CD4-positive, alpha-beta T cell treated with Interferon gamma for 1 hour (primary cell): Measurements from ENCODE around the gene LGALS4.
"Not testable (repeated sequence)": the region's sequence is repeated elsewhere in the genome, so short reads cannot be mapped to it uniquely, and the experiment has no call there.

Experiments
- DNase-seq: peaks from one replicate; pipeline ENCODE4 v3.0.0-alpha.2; 2020

The LGALS4 gene

DNA sequence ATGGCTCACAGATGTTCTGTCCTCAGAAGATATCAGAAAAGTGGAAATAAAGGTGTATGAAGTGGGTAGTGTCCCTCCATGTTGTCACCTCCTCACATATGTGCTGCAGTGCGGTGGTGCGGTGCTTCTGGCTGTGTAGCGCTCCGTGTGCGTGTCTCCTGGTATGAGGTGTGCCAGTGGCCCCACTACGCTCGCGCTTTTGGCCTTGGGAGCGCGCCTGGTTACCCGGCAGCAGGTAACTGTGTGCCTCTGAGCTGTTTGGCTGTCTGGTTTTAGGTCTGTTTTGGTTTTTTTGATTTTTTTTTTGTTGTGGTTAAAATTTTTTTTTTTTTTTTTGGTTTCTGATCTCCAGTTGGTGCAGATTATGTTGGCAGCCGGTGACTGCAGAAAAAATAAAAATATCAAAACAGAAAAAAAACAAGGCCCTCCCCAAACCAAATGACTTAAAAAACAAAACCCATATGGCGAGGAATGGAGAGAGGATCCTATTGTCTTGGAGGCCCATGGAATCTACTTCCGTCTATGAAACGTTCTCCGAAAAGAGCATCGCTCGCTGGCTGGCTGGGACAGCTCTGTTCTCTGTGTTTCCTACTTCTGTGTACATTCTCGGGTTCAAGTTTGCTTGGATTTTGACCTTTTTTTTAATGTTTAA is 29.2 kb upstream of the LGALS4 start:
- peak; percentile 69 for DNase-seq

DNA sequence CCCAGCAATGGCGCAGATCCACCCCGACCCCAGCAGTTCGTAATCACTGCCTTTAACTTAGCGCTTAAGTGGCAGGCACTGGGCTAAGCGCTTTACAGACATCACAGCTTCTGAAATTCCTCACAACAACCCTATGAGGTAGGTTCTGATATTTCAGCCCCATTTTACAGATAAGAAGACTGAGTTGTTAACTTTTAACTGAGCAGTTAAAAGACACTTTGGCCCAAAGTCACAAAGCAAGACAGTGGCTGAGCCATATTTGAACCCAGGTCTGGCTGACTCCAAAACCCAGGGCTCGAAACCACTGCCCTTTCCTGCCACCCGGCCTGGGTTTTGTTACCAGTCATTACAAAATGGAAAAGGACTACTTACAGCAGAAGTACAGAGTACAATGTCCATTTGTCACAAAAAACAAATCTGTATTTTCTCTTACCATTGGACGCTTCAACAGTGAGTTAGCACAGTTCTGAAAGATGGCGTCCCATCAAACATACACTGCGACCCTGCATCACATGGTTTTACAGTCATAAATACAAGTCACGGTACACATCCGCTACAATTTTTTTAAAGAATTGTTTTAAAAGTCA is 28.5 kb upstream of the LGALS4 start:
- DNase-seq = no peak

DNA sequence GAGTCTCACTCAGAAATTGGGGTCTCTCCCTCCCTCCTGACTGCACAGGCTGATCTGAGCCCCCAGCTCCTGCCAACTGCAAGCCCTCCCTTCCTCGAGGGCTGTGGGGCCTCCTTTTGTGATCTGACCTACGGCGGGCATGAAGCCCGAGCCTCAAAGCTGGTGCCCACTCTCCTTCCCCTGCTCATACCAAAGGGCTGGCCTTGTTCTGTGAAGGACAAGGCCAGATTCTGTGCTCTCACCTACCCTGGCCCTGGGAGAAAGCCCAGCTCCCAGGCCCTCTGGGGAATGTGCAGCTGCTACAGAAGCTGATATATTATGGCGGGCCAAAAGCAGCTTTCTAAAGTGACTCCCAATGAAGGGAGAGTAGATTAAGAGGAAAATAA is 27.8 kb upstream of the LGALS4 start:
- DNase-seq = no peak

DNA sequence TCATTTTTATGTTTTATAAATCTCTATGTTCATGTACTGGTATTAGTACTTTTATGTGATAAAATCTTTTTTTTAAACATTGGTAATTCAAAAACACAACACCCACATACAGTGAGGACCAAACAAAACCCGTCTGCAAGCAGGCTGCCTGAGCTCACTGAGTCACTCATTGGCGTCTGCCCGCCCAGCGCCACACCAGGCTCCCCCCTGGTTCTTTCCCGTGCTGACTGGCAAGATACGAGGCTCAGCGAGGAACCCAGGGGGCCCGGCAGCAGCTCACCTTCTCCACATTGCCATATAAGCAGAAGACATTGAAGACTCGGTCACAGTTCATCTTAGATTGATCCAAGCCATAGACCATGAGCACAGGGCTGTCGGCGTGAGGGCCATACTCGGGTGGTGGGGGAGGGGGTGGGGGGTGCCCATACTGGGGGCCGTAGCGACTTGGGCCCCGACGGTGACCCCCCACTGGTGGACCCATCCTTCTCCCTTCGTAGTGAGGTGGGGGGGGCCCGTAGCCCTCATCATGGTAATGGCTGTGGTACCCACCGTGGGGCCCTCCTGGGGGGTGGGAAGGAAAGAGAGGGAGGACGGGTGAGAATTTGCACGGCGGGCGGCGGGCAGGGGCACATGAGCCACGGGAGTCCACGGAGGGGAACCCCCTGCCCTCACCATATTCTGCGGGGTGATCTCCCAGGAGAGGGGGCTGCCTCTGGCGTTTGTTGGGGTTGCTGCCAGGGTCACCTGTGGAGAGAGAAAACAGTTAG is 27.3 kb upstream of the LGALS4 start:
- no peak for DNase-seq

DNA sequence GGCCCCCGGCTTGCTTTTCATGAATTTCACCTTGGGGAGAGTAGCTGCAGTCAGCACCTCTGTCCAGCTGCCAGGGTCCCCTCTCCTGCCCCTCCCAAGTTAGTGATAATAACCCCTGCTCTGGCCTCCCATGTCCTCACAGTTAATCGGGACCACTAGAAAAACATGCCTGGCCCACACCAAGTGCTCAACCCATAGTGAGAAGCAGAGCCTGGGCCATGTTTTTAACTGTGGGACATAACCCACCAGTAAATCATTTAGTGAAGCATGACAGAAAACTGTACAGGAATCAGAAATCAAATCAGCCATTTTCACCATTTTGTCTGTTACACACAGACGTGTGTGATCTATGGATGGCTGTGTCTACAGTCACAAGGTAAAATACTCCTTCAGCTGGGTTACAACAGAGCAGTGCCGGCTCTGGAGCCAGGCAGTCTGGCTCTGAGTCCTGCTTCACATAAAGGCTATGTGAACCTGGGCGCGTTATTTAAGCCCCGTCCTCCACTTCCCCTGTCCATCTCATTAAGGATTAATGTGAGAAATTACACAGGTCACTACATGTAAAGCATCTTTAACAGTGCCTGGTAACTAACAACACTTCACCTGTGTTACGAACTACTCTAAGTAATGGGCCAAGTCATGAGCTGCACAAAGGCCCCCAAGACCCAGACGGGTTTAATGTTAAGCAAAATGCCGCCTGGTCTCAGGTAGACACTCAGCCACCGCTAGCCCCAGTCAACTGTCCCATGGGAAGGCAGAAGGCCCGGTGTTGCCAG is 26.4 kb upstream of the LGALS4 start:
- DNase-seq = no peak

DNA sequence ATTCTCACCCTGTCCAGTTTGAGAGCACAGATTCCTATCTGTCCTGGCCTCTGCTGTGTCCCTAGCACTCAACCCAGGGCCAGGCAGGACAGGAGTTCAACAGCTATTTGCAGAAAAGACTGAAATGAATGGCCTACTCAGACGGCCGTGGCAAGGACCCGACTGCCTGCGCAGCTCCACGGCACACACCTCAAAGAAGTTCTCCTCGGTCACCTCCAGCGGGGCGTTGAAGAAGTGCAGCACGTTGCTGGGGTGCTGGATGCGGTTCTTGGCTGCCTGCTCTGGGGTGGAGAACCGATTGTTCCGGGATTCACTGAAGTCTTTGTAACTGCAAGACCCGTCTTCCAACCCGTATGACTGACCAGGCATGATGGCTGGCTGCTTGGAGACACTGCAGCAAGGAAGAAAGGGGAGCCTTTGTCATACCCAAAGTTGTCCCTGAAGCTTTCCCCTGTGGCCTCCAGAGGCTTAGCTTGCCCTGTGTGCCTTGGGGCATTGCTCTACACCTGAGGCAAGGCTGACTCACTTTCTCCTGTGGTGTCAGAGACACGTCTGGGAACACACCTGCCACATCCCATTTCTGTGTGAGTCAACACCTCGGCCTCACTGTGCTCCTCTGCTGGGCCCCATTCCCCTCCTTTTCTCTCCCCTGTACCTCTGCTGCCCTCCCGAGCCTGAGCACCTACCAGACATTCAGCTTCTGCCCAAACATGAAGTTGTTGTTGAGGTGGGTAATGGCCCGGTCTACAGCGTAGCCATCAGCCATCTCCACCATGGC is 25.7 kb upstream of the LGALS4 start:
- no peak for DNase-seq

DNA sequence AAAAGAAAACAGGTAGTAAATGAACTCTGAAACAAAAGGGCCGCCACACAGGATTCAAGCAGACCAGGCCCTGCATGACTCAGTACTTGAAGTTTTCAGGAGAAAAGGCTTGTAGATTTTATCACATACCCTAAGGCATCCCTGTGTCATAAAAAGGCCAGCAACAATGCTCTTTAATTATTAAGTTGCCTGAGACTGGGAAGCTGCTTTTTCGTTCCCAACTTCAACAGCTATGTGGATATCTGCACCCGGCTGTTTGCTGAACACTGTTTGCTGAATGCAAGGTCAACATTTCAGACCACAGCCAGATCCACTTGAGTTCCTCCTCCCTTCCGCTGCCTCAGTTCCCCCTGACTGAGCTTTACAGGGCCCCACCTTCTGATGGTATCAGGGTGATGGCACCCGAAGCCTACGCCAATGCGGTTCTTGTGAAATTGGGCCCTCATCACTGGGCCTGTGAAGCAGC is 24.9 kb upstream of the LGALS4 start:
- no peak for DNase-seq

DNA sequence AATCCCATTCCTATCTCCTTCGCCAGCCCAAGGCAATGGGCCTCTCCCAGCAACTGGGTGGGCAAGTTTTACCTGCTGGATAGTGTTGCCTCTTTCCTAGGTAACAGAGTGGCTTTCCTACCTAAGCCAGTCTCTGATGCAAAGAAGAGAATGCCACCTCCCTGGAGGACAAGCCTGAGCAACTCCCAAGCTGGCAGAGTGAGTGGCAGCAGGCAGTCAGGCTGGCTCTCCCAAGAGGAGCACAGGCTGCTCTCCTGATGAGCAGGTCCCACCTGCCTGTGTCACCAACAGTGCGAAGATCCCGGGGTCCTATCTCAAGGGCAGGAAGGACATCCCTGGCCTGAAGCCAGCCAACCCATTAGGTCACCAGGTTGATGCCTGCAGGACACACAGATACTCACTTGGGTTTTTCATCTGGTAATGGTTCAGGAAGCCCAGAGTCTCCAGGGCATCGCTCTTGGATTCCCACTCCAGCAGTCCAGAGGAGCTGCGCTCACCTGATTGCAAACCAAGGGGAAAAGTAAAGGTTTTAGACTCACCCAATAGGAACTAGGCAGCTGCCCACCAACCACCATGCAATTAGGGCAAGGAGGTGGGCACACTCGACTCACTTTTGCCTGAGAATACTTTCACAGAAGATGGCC is 24.4 kb upstream of the LGALS4 start:
- DNase-seq = no peak

DNA sequence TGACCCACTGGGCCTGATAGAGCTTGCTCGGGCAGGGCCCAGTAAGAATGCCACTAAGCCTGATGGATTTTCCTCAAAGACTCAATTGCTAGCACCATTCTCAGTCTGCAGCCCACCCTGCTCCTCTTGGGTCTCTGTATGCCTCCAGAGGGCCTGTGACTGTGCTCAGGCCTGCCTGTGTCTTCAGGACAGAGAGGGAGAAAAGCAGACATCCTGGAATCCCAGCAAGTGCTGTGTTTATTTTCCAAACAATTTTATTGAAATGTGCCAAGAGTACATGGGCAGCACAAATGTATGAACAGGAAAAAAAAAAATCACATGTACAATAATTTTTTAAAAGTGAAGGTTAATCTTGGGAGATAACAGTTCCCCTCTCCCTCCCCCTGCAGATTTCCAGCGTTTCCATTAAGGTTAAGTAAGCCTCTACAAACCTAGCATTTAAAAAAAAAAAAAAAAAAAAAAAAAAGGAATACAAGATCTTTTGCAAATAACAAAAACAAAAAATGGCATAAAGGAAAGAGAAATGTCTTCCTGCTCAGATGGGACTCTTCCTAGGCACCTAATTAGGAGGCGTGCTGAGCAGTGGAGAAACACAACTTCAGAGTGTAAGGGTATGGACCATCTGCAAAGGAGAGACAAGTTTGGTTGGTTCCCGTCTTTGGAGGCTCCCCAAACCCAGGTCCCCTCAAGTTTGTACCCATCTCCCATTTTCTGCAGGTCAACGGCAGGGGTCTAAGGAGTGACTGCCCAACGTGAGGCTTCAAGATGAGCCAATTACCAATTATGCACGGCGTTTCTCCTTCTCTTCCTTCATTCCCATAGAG is 23.6 kb upstream of the LGALS4 start:
- no peak for DNase-seq

DNA sequence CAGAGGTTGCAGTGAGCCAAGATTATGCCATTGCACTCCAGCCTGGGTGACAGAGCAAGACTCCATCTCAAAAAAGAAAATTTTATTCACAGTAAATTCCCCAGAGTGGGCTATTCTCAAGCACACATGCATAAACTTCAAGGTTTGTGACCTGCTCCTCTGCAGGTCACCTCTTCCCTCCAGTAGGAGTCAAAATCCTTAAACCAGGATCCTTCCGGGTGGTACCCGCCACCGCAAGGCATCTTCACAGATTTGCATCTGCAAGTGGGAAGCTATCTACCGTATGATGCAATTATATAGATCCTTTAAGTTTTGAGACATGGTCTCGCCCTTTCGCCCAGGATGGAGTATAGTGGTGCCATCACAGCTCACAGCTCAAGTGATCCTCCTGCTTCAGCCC is 21.8 kb upstream of the LGALS4 start:
- no peak for DNase-seq

DNA sequence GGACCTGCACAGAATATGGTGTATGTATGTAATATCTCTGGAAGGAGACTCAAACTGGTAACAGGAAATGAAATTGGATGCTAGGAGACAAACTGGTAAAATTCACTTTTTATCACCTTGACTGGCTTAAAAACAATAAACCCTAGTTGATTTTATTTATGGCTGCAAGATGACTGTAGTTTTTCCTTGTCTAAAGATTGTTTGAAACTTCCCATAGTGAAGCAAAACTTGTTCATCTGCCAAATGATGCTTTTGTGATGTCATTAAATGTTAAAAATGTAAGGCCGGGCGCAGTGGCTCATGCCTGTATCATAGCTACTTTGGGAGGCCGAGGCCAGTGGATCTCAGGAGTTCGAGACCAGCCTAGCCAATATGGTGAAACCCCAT is 21.4 kb upstream of the LGALS4 start:
- no peak for DNase-seq

DNA sequence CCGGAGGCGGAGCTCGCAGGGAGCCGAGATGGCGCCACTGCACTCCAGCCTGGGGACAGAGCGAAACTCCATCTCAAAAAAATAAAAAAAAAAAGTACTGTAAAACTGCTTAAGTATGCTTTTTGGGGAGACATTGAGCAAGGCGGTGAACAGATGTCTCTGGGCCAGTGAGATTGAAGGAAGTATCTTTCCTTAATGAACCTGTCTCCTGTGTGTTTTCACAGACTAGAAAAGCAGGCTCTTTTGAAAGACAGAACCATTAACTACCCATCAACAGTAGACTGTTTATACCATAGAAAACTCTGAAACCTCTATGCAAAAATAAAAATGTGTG is 20.3 kb upstream of the LGALS4 start:
- no peak for DNase-seq

DNA sequence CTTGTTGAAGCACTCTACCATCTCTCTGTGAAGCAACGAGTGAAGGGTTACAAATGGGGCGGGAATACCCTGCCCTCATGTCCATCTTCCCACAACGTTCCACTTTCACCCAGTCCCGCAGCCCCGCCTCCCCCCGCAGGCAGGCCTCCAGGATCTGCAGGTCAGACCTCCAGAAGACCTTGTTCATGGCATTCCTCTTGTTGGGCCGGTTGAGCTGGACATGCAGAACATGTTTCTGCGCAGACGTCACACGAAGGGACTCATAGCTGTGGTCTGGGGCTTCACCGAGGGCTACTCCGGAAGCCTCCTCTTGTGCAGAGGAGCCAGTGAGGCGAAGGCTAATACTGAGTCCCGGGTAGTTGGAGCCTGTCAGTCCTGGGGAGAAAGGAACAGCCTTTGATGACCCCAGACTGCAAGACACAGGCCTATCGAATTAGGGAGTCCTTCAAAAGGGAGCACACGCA is 18.4 kb upstream of the LGALS4 start:
- peak; percentile 27 for DNase-seq

DNA sequence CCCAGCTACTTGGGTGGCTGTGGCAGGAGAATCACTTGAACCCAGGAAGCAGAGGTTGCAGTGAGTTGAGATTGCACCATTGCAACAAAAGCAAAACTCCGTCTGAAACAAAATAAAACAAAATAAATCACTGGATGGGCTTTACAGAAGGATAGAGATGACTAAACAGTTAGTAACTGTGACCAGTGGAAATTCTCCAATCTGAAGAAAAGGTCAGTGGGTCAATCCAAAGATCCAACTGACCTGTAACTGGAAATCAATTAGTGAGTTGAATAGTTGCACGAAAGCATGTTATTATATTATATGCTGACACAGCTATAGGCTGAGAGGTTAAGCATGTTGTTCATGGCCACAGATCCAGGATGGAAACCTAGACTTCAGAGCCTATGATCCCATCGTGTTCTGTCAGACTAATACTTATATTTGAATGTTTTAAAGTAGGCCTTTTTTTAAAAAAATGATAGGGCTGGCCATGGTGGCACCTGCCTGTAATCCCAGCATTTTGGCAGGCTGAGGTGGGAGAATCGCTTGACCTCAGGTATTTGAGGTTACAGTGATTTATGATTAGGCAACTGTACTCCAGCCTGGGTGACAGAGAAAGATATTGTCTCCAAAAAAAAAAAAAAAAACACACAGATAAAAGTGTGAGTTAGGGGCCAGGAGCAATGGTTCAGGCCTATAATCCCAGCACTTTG is 17.4 kb upstream of the LGALS4 start:
- DNase-seq = no peak

DNA sequence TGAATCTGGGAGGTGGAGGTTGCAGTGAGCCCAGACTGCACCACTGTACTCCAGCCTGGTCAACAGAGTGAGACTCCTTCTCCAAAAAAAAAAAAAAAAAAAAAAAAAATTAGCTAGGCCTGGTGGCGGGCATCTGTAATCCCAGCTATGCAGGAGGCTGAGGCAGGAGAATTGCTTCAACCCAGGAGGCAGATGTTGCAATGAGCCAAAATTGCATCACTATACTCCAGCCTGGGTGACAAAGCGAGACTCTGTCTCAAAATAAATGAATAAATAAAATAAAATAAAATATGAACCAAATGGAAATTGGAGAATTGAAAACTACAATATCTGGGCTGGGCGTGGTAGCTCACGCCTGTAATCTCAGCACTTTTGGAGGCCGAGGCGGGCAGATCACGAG is 16.5 kb upstream of the LGALS4 start:
- DNase-seq = not testable (repeated sequence)

DNA sequence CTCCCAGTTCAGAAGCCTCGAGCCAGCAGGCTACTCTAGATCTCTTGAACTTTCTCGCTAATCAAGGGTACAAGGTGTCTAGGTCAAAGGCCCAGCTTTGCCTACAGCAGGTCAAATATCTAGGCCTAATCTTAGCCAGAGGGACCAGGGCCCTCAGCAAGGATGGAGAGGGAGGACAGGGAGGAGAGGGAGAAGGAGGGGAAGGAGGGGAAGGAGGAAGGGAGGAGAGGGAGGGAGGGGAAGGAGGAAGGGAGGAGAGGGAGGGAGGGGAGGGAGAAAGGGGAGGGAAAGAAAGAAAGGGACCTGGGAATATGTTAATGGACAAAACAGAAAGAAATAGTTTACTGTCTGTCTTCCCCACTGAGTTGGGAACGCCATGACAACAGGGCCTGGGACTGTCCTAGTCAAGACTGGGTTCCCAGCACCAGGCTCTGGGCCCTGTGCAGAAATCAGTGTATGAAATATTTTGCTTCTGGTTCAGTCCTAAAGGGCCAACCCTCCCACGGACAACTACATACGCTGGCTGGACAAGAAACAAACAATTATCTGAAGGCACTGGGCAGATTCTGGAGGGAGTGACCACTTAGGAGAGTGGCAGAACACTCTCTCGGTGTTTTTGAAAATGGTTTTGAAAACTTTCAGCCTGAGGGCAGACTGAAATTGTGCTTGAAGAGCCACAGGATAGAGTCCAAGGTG is 14.3 kb upstream of the LGALS4 start:
- DNase-seq = no peak

DNA sequence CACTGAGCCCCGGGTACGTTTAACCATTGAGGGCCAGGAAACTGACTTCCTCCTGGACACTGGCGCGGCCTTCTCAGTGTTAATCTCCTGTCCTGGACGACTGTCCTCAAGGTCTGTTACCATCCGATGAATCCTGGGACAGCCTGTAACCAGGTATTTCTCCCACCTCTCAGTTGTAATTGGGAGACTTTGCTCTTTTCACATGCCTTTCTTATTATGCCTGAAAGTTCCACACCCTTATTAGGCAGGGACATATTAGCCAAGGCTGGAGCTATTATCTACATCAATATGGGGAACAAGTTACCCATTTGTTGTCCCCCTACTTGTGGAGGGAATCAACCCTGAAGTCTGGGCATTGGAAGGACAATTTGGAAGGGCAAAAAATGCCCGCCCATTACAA is 13.2 kb upstream of the LGALS4 start:
- not testable (repeated sequence) for DNase-seq

DNA sequence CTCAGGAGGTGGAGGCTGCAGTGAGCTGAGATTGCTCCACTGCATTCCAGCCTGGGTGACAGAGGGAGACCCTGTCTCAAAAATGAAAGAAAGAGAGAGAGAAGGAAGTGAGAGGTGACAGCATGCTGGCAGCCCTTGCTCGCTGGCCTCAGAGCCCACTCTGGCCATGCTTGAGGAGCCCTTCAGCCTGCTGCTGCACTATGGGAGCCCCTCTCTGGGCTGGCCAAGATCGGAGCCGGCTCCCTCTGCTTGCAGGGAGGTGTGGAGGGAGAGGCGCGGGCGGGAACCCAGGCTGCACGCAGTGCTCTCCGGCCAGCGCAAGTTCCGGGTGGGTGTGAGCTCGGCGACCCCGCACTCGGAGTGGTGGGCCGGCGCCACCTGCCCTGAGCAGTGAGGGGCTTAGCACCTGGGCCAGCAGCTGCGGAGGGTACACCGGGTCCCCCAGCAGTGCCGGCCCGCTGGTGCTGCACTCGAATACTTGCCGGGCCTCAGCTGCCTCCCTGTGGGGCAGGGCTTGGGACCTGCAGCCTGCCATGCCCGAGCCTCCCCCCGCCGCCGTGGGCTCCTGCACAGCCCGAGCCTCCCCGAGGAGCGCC is 8.6 kb upstream of the LGALS4 start:
- not testable (repeated sequence) for DNase-seq

DNA sequence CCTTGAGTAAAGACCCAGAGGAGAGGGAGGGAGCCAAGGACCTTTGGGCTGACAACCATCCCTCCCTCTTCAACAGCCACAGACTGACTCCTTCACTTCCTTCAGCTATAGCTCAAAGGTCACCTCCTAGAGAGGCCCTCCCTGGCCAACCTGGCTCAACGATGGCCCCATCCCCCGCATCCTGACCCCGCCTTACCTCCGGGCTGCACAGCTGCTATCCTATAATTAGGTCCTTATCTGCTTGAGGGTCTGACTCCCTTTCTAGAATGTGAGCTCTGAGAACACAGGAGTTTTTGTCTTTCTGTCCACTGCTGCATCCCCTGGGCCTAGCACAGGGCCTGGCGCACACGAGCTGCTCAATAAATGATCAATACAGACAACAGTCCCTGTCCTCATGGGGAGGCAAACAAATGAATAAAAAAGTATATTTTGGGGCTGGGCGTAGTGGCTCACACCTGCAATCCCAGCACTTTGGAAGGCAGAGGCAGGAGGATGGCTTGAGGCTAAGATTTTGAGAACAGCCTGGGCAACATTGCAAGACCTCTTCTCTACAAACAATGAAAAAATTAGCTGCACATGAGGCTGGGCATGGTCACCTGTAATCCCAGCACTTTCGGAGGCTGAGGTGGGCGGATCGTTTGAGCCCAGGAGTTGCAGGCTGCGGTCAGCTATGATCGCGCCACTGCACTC is 6.6 kb upstream of the LGALS4 start:
- DNase-seq = no peak
